ENCODE data around the gene LRMDA.

The LRMDA gene

GRCh38 chr10:75839020-75839419 lies 407.6 kb downstream of the LRMDA start:
- no peak for TF ChIP-seq CTCF (IDR thresholded peaks at IDR 0.05; ENCODE audit: insufficient read depth, low read length, poor library complexity, severe bottlenecking)
- no peak for TF ChIP-seq EZH2phosphoT487 (conservative IDR thresholded peaks at IDR 0.05; ENCODE audit: low read length)
- no peaks in the 10 kb centered on the region for H3F3A ChIP-seq (ENCODE audit: insufficient read depth)

GRCh38 chr10:75841266-75841665 lies 409.8 kb downstream of the LRMDA start:
- Histone ChIP-seq H3K4me2 (ENCODE audit: low read depth, low read length, poor library complexity, severe bottlenecking) (no peak overlapping the region), H3K36me3 (ENCODE audit: low read length) (no peaks in the 10 kb centered on the region), H3F3A (ENCODE audit: insufficient read depth) (no peaks in the 10 kb centered on the region), H3K9me2 (replicated peaks; ENCODE audit: insufficient read depth, low read length) (no peaks in the 10 kb centered on the region), H3K9me3 (ENCODE audit: insufficient read depth, low read length) (no peaks in the 10 kb centered on the region; the same call in 1 of the 2 replicates), H2AFZ (ENCODE audit: low read depth, low read length, severe bottlenecking) (no peak overlapping the region), H4K20me1 (ENCODE audit: low read depth, low read length) (no peaks in the 10 kb centered on the region), H3K4me3 (ENCODE audit: insufficient read depth, low read length, poor library complexity, severe bottlenecking) (no peak overlapping the region), H3K27me3 (ENCODE audit: low read length) (no peaks in the 10 kb centered on the region), H3K9ac (ENCODE audit: low read length) (no peak overlapping the region), H3K27ac (ENCODE audit: low read depth, low read length) (no peak overlapping the region), H3K79me2 (ENCODE audit: insufficient read depth, low read length) (no peaks in the 10 kb centered on the region)
- TF ChIP-seq CTCF (IDR thresholded peaks at IDR 0.05; ENCODE audit: insufficient read depth, low read length, poor library complexity, severe bottlenecking) (no peak), EZH2phosphoT487 (conservative IDR thresholded peaks at IDR 0.05; ENCODE audit: low read length) (no peak)

More at GRCh38 chr10:75839020-75839419, 407.6 kb downstream of the LRMDA start:
- no peak overlapping the region for H3K9ac ChIP-seq (ENCODE audit: low read length)
- no peak overlapping the region for H3K27ac ChIP-seq (ENCODE audit: low read depth, low read length)
- no peaks in the 10 kb centered on the region for H4K20me1 ChIP-seq (ENCODE audit: low read depth, low read length)
- H3K4me2 ChIP-seq (ENCODE audit: low read depth, low read length, poor library complexity, severe bottlenecking) = no peak overlapping the region
- H3K4me3 ChIP-seq (ENCODE audit: insufficient read depth, low read length, poor library complexity, severe bottlenecking) = no peak overlapping the region
- H3K36me3 ChIP-seq (ENCODE audit: low read length) = no peaks in the 10 kb centered on the region
- no peaks in the 10 kb centered on the region for H3K9me3 ChIP-seq (ENCODE audit: insufficient read depth, low read length)
- no peaks in the 10 kb centered on the region for H3K27me3 ChIP-seq (ENCODE audit: low read length)
- no peaks in the 10 kb centered on the region for H3K9me2 ChIP-seq (replicated peaks; ENCODE audit: insufficient read depth, low read length)
- no peak overlapping the region for H2AFZ ChIP-seq (ENCODE audit: low read depth, low read length, severe bottlenecking)
- no peaks in the 10 kb centered on the region for H3K79me2 ChIP-seq (ENCODE audit: insufficient read depth, low read length)

- Histone ChIP-seq H3K9ac (ENCODE audit: low read length) (no peak overlapping the region), H3K36me3 (ENCODE audit: low read length) (no peaks in the 10 kb centered on the region), H2AFZ (ENCODE audit: low read depth, low read length, severe bottlenecking) (no peak overlapping the region), H3K4me3 (ENCODE audit: insufficient read depth, low read length, poor library complexity, severe bottlenecking) (no peak overlapping the region), H4K20me1 (ENCODE audit: low read depth, low read length) (no peaks in the 10 kb centered on the region), H3F3A (ENCODE audit: insufficient read depth) (no peaks in the 10 kb centered on the region), H3K27ac (ENCODE audit: low read depth, low read length) (no peak overlapping the region), H3K27me3 (ENCODE audit: low read length) (no peaks in the 10 kb centered on the region), H3K9me3 (ENCODE audit: insufficient read depth, low read length) (no peaks in the 10 kb centered on the region; the same call in 1 of the 2 replicates), H3K79me2 (ENCODE audit: insufficient read depth, low read length) (no peaks in the 10 kb centered on the region), H3K4me2 (ENCODE audit: low read depth, low read length, poor library complexity, severe bottlenecking) (no peak overlapping the region), H3K9me2 (replicated peaks; ENCODE audit: insufficient read depth, low read length) (no peaks in the 10 kb centered on the region)
- no peak for TF ChIP-seq EZH2phosphoT487 (conservative IDR thresholded peaks at IDR 0.05; ENCODE audit: low read length)
- no peak for TF ChIP-seq CTCF (IDR thresholded peaks at IDR 0.05; ENCODE audit: insufficient read depth, low read length, poor library complexity, severe bottlenecking)
These were observed 413.9 kb downstream of the LRMDA start for GRCh38 chr10:75845176-75845947.

Data from SU-DHL-6 (cell line).